Stimulated activated naive CD8-positive, alpha-beta T cell treated with anti-CD3 and anti-CD28 coated beads, Interleukin-15, amount 100 ng/mL, for 72 hours (primary cell): ENCODE data around the gene TTC23L.
"Not testable (repeated sequence)": the region's sequence is repeated elsewhere in the genome, so short reads cannot be mapped to it uniquely, and the experiment has no call there.

Experiments
- ATAC-seq: fragments of 150-1000 bp; cut with Tn5 transposase; 2 replicates; pipeline ENCODE4 v1.10.0; 2021; ENCODE audit warnings: mild to moderate bottlenecking, moderate library complexity
- DNase-seq, 2 donors: peaks; one replicate each; pipeline ENCODE4 v3.0.0; 2021 to 2022
- H3K27ac Mint-ChIP-seq, 2 donors: one replicate each; pipeline ENCODE4 v1.8.0; 2022; ENCODE audit warnings: mild to moderate bottlenecking in 2 of 2, mixed read lengths in 2 of 2, moderate library complexity in 2 of 2
- H3K27me3 Mint-ChIP-seq: one replicate; pipeline ENCODE4 v1.8.0; 2022; ENCODE audit warnings: mixed read lengths
- H3K4me1 Mint-ChIP-seq: one replicate; pipeline ENCODE4 v1.8.0; 2022; ENCODE audit warnings: mild to moderate bottlenecking, mixed read lengths
- H3K4me3 Mint-ChIP-seq, 2 donors: one replicate each; pipeline ENCODE4 v1.8.0; 2022; ENCODE audit warnings: mild to moderate bottlenecking in 2 of 2, mixed read lengths in 2 of 2, moderate library complexity in 1 of 2
- H3K9me3 Mint-ChIP-seq, 2 donors: one replicate each; pipeline ENCODE4 v1.8.0; 2022; ENCODE audit warnings: mixed read lengths in 2 of 2

The TTC23L gene

DNA sequence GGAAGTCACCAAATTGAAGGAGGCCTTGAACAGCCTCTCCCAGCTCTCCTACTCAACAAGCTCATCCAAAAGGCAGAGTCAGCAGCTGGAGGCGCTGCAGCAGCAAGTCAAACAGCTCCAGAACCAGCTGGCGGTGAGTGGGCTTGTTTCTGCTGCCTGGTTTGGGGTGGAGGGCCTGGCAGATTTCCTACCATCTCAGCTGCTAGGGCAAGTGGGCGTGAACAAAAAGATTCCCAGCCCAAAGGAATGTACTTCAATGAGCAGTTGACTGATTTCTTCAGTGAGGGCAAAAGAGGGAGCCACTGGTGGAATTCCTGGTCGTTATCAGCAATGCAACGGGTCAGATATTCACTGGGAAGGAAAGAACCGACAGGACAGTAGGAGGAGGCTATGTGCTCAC is 12.6 kb upstream of the TTC23L start:
- no peaks in the 10 kb centered on the region for H3K9me3 Mint-ChIP-seq
- H3K4me3 Mint-ChIP-seq: no peak overlapping the region
- H3K27me3 Mint-ChIP-seq: no peaks in the 10 kb centered on the region
- ATAC-seq: no peak
- DNase-seq: no peak
- H3K27ac Mint-ChIP-seq: no peak overlapping the region
- H3K4me1 Mint-ChIP-seq: no peaks in the 10 kb centered on the region

DNA sequence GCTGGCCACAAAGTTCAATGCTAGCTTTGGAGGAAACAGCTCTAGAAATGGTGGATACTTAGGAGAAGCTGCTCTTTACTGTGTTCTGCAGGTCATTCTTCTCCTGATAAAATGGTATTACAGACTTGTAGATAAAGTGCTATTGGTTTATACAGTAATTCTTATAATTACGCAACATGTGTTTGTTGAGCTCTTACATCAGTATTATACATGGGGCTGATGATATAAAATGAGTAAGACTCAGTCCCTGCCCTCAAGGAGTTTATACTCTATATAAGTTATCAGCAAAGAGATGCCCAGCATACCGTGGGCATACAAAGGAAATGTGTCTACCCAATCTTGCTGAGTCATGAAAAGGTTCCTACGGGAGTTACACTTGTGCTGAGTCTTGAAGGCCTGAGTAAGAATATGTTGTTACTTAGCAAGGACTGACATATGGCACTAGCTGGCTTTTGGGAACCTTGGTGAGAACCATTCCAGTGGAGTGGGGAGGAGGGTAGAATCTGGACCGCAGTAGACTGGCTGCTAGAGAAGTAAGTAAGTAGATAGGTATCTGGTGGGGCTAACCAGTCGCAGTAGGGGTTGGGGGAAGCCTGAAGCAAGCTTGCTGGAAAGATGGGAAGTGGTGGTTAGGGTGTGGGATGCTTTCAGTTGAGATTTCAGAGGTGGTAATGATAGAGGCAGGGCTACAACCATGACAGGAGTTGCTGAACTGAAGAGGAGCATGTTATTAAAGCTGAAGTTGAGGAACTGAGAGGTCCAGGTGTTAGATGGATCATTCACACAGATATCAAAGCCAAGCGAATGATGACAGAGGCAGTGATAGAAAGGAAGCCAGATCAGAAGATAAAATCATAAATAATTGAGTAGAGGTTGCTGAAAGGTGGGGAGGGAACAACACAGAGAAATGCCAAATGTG is 11.1 kb upstream of the TTC23L start:
- ATAC-seq (no peak), DNase-seq (no peak)
- no peak overlapping the region for H3K4me3 Mint-ChIP-seq
- no peaks in the 10 kb centered on the region for H3K9me3 Mint-ChIP-seq
- H3K27me3 Mint-ChIP-seq: no peaks in the 10 kb centered on the region
- no peak overlapping the region for H3K27ac Mint-ChIP-seq
- no peaks in the 10 kb centered on the region for H3K4me1 Mint-ChIP-seq

DNA sequence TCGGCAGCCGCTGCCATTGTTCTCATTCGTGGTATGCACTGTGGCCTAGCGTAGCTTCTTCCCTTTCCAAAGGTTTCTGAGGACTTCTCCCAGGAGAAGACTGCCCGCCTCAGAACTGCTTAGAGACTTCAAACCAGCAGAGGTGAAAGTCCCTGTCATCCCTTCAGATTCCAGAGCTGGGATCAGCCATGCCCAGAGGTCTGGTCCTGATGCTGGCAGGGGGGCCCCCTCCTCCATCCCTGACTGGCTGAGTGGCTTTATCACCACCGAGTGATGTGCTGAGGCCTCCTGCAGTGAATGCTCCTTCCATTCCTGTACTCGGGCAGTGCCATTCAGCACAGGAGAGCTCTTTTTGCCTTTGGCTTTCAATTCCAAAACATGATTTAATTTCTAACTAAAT is 8.1 kb upstream of the TTC23L start:
- H3K27me3 Mint-ChIP-seq, DNase-seq, H3K4me1 Mint-ChIP-seq, ATAC-seq, H3K27ac Mint-ChIP-seq, H3K9me3 Mint-ChIP-seq, H3K4me3 Mint-ChIP-seq: not testable (repeated sequence)

DNA sequence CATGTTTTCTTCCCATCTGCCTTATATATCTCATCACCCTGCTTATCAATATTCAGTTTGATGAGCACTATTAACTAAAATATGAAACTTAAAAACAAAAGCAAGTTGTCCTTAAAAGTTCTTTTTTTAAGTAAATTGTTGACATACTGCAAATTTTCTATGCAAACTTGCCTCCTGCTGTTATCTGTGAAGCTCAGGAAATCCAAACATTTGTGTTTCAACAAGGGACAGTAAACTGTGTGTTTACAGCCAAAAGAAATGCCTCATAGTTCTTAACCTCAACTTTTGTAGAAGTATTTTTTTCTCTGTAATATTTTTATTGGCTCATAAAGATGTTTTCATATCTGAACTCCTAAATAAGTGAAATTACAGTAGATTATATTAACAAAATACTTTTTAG is 7.7 kb upstream of the TTC23L start:
- DNase-seq: no peak
- H3K27ac Mint-ChIP-seq: no peak overlapping the region
- H3K4me1 Mint-ChIP-seq: no peaks in the 10 kb centered on the region
- H3K9me3 Mint-ChIP-seq: no peaks in the 10 kb centered on the region
- no peak overlapping the region for H3K4me3 Mint-ChIP-seq
- ATAC-seq: no peak
- no peaks in the 10 kb centered on the region for H3K27me3 Mint-ChIP-seq

DNA sequence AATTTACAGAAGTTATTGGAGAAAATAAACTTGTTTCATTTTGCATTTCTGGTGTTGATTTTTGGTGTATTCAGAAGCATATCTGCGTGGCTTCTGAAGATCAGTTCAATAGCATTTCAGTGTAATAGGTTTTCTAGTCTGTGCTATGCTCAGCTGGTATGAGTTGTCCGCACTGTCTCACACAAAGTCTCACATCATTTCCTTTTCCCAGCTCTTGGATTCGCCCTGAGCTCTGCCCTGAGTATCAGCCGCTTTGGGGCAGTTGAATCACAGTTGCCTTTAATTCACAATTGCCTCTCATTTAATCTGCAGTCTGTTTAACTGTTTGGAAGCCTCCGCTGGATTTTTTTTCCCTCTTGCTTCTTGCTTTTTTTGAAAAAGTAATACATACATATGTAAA is 6.4 kb upstream of the TTC23L start:
- no peaks in the 10 kb centered on the region for H3K27me3 Mint-ChIP-seq
- no peaks in the 10 kb centered on the region for H3K9me3 Mint-ChIP-seq
- H3K27ac Mint-ChIP-seq: no peak overlapping the region
- H3K4me3 Mint-ChIP-seq: no peak overlapping the region
- DNase-seq (no peak), ATAC-seq (no peak)
- no peaks in the 10 kb centered on the region for H3K4me1 Mint-ChIP-seq

DNA sequence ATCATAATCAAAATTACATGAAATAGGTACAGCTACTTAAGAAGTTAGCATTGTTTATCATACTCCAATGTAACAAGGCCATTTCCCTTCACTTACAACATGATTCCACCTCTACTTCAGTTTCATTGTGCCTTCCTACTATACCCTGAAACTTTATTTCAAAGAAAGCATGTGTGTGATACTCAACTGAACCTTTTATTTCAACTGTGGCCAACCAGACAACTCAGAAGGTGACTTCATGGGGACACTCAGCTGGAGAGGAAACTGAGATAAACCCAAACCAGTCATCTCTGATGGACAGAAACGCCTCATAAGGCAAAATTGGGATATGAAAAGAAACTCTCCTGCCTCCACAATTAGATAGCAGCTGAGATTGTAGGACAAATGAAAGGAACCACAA is 5.9 kb upstream of the TTC23L start:
- peak; percentile 43 for ATAC-seq
- peaks cover 2% of the 10 kb centered on the region for H3K4me1 Mint-ChIP-seq
- H3K27ac Mint-ChIP-seq: no peak overlapping the region
- DNase-seq: no peak
- no peaks in the 10 kb centered on the region for H3K27me3 Mint-ChIP-seq
- no peaks in the 10 kb centered on the region for H3K9me3 Mint-ChIP-seq
- H3K4me3 Mint-ChIP-seq: no peak overlapping the region

DNA sequence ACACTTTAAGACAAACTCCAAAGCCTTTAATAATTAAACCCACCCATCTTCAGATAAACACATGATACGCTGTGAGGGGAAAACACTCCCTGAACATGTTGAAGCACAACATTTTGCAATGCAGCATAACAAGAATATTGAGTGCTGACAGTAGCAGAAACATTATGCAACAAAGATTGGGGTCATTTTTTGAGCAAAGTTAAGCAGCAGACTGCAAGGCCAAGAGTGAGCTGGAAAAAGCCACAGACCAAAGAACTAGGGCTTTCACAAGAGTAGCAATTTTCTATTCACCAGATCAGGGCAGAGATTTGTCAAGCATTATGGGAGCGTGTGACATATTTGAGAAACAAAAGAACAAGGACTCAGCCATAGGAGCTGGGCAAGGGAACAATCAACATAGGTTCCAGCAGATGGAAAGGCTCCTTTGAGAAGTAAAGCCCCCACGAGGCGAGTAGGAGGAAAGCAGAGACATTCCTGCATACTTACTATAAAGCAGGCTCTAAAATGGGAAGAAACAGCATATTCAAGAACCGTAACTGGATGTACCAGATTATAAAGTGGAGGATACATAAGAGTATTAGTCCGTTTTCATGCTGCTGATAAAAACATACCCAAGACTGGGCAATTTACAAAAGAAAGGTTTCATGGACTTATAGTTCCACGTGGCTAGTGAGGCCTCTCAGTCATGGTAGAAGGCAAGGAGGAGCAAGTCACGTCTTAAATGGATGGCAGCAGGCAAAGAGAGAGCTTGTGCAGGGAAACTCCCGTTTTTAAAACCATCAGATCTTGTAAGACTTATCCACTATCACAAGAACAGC is 4.8 kb upstream of the TTC23L start:
- DNase-seq (no peak), ATAC-seq (no peak)
- Mint-ChIP-seq H3K4me1 (peaks cover 13% of the 10 kb centered on the region), H3K4me3 (no peak overlapping the region), H3K27ac (no peak overlapping the region), H3K9me3 (no peaks in the 10 kb centered on the region), H3K27me3 (no peaks in the 10 kb centered on the region)

DNA sequence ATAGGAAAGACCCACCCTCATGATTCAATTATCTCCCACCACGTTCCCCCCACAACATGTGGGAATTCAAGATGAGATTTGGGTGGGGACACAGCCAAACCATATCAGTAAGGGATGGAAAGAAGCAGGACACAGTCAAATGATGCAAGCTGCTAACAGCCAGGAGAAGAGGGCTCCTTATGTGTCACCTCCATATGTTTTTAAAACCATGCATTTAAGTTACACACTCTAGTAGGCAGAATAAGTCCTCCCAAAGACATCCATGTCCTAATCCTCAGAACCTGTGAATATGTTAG is 4.2 kb upstream of the TTC23L start:
- peaks cover 17% of the 10 kb centered on the region for H3K4me1 Mint-ChIP-seq
- H3K27me3 Mint-ChIP-seq: no peaks in the 10 kb centered on the region
- H3K27ac Mint-ChIP-seq: no peak overlapping the region
- H3K4me3 Mint-ChIP-seq: no peak overlapping the region
- DNase-seq (no peak), ATAC-seq (no peak)
- H3K9me3 Mint-ChIP-seq: no peaks in the 10 kb centered on the region

DNA sequence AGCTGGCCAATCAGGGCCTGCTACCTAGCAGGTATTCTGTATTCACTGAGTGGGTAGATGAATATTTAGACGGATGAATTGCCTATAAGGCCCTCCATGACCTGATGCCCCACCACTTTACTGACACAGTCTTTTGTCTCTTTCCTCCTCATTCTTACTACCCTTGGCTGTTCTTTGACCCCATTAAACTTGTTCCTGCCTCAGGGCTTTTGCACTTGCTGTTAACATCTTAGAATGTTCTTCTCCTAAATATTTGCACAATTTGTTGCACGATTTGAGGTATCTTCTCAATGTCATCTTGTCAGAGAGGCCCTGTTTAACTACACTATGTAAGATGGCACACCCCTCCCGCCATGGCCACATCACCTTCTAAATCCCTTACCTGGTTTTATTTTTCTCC is 3.3 kb upstream of the TTC23L start:
- no peak for DNase-seq
- no peak for ATAC-seq
- Mint-ChIP-seq H3K4me1 (peaks cover 17% of the 10 kb centered on the region), H3K27me3 (no peaks in the 10 kb centered on the region), H3K27ac (no peak overlapping the region), H3K4me3 (no peak overlapping the region), H3K9me3 (no peaks in the 10 kb centered on the region)

DNA sequence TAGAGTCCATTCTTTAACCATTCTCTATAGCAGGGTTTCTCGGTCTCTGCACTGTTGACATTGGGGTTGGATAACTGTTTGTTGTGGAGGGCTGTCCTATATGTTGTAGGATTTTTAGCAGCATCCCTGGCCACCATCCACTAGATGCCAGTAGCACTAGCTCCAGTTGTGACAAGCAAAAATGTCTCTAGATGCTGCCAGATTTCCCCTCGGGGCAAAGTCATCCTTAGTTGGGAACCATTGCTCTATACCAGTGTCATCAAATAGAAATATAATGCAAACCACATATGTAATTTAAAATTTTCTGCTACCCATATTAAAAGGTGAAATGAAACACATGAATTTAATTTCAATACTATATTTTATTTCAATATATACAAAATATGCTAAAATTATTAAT is 2.9 kb downstream of the TTC23L start:
- Mint-ChIP-seq H3K27me3 (no peaks in the 10 kb centered on the region), H3K9me3 (no peaks in the 10 kb centered on the region), H3K4me3 (no peak overlapping the region), H3K4me1 (peaks cover 17% of the 10 kb centered on the region), H3K27ac (no peak overlapping the region)
- no peak for DNase-seq
- no peak for ATAC-seq

DNA sequence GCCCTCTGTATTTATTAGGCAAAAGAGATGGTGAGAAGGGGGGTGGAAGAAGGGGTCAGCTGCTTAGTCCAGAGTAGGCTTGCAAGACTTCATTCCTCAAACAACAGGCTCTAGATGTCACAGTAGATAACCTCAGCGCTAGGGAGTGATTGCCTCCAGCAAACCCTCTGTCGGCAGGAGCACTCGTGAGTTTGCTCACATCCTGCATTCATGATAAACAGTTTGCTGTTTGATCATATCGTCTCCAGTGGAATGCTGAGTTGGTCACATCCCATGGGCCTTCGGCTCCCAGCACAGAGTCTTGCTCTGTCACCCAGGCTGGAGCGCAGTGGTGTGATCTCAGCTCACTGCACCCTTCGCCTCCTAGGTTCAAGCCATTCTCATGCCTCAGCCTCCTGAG is 3.6 kb downstream of the TTC23L start:
- Mint-ChIP-seq H3K9me3 (no peaks in the 10 kb centered on the region), H3K4me1 (peaks cover 17% of the 10 kb centered on the region), H3K27ac (no peak overlapping the region), H3K4me3 (no peak overlapping the region), H3K27me3 (no peaks in the 10 kb centered on the region)
- ATAC-seq (no peak), DNase-seq (no peak)

DNA sequence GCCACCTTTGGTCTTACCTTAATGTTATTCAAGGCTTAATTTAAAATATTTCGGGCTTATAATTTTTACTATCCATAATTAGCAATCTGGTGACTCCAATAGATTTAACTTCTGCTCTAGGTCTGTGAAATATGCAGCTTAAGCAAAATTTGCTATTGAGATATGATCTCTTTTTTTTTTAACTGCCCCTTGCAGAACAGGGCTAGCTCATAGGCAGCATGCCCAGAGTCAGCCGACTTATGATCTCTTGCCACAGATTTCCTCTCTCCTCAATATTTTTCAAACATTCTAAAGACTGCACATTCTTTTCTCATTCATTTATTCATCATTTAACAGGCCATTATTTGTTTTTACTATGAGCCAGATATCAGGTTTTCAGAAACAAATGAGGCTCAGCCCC is 4.5 kb downstream of the TTC23L start:
- no peak overlapping the region for H3K27ac Mint-ChIP-seq

DNA sequence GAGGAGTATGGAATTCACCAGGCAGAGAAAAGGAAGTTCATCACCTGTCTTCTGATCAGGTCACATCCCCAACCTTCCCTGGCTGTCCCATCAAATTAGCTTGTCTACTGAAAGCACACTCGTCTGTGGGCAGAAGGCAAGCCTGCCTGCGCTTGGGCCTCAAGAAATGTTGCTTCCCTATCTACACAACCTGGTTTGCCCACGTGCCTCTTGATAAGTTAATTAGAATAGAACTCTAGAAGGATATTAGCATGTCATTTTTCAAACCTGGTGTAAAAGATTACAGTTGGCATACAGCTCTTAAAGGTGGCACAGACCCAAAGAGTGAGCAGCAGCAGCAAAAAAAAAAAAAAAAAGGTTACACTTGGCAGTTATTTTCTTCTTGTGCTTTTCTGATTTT is 5.1 kb downstream of the TTC23L start:
- DNase-seq: no peak
- ATAC-seq: no peak
- H3K27me3 Mint-ChIP-seq: no peaks in the 10 kb centered on the region
- no peaks in the 10 kb centered on the region for H3K9me3 Mint-ChIP-seq
- H3K4me1 Mint-ChIP-seq: peaks cover 5% of the 10 kb centered on the region
- no peak overlapping the region for H3K4me3 Mint-ChIP-seq
- H3K27ac Mint-ChIP-seq: no peak overlapping the region

More for the DNA sequence above, 4.5 kb downstream of the TTC23L start:
- DNase-seq (no peak), ATAC-seq (no peak)
- Mint-ChIP-seq H3K27me3 (no peaks in the 10 kb centered on the region), H3K4me1 (peaks cover 11% of the 10 kb centered on the region), H3K9me3 (no peaks in the 10 kb centered on the region), H3K4me3 (no peak overlapping the region)

DNA sequence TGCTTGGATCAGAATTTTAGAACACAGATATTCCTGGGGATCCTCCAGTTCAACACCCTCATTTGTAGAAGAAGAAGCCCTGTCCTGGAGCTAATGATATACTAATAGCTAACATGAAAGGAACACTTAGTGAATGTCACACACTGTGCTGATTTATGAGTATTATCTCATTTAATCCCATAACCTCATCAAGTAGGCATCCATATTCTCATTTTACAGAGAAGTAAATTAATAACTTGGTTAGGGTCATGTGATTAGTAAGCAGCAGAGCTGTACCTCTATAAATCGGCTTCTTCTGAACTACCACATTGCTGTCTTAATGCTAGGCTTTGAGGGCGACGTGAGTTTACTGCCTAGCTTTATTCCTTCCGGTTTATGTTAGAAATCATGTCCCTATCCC is 6.0 kb downstream of the TTC23L start:
- H3K9me3 Mint-ChIP-seq: no peaks in the 10 kb centered on the region
- H3K27ac Mint-ChIP-seq: no peak overlapping the region
- no peak overlapping the region for H3K4me3 Mint-ChIP-seq
- H3K27me3 Mint-ChIP-seq: no peaks in the 10 kb centered on the region
- H3K4me1 Mint-ChIP-seq: no peaks in the 10 kb centered on the region
- DNase-seq (no peak), ATAC-seq (no peak)

DNA sequence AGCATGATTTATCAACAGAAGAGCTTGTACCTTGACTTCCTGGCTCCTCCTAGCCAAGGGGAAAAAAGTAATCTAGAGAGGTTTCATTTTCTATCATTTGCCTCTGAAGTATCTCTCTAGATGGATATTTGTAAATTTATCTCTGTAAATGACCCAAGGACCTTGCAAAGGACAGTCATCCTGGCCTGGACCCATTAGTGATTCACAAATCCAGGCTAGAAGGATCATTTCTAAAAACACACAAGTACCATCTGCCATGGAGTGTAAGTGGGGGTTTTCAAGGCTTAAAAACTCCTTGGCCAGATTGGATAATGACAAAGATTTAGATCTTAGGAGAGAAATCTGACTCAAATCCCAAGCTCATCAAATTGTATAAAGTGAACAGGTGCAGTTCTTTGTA is 8.1 kb downstream of the TTC23L start:
- ATAC-seq (no peak), DNase-seq (no peak)
- H3K4me1 Mint-ChIP-seq: no peaks in the 10 kb centered on the region
- H3K4me3 Mint-ChIP-seq: no peak overlapping the region
- peaks cover 0 to under 1% of the 10 kb centered on the region in 2 donors for H3K9me3 Mint-ChIP-seq
- no peaks in the 10 kb centered on the region for H3K27me3 Mint-ChIP-seq
- no peak overlapping the region for H3K27ac Mint-ChIP-seq

DNA sequence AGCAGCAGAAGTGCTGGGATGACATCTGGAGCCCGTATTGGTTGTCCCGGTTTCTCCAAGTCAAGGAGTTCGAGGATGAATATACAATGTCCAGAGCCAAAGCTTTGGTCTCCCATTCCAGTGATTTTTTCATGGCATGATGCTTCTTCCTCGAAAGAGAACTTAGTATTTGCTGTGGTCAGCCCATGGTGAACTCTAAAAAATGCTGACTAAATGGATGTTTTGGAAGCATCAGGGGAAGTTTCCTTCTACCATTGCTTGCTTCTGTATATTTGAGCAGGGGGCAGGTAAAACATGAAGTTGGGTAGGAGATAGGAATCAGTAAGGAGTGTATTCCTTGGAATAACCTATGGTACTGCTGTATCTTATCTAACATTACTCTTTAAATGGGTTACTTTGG is 8.6 kb downstream of the TTC23L start:
- no peaks in the 10 kb centered on the region for H3K27me3 Mint-ChIP-seq
- no peak overlapping the region for H3K4me3 Mint-ChIP-seq
- H3K27ac Mint-ChIP-seq: no peak overlapping the region
- H3K9me3 Mint-ChIP-seq: peaks cover 4 to 5% of the 10 kb centered on the region in 2 donors
- DNase-seq: no peak
- no peaks in the 10 kb centered on the region for H3K4me1 Mint-ChIP-seq
- no peak for ATAC-seq
